ENCODE data around the gene TENT5C. TPM values are rescaled to one million over a fixed set of nuclear protein-coding genes. Genes with fewer than 3 reads are reported as not detected.

The TENT5C gene
- total and polyA plus RNA-seq, 9 of the 15 experiments (the other 6 are each of a cell fraction or from before 2014, with no cell fraction given): 1.8 to 7.7 (median 4.0) TPM

DNA sequence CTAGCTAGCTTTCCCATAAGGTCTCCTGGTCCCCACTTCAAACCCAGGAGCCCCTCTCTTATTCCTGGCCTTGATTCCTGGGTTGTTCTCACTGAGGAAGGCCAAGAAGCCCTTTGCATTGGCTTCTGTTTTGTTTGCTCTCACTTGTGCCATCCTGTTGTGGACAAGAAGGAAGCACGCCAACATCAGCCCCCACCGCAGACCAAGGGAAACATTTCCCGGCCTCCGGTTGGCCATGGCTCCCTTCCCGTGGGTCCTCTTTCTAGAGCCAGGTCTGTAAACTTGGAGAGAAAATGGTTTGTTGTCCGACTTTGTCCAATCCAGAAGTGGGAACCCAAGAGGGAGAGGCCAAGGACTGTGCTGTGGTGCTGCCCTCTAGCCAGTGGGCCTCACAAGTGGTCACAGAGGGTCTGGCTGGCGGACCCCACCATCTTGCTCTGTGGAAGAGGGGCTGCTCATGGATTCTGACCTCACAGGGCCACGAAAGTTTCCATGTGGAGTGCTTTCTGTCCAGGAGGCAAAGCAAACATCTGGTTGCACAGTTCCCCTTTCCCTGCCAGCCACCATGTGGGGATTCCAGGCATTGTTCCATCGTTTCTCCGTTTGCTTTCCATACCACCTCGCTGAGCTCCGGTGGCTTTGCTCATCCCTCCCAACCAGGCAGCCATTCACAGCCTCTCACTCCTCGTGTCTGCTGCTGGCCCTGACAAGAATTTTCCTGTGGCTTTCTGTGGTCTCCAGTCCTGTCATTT is 18.9 kb upstream of the TENT5C start:
- Histone ChIP-seq H3K36me3 (ENCODE audit: control insufficient read depth, insufficient read depth, low read length) (no peaks in the 10 kb centered on the region), H3K27ac (ENCODE audit: extremely low read depth, low read depth, low read length) (no peak overlapping the region), H3K4me1 (replicated peaks in 1 of 2; ENCODE audit: control insufficient read depth in 2 of 2, insufficient read depth in 2 of 2, low read length in 2 of 2) (peaks cover 6 to 8% of the 10 kb centered on the region in 2 experiments; a peak in 3 of 5 replicates), H3K9me1 (ENCODE audit: control insufficient read depth, insufficient read depth, low read length) (no peaks in the 10 kb centered on the region), H2AFZ (ENCODE audit: low read depth, low read length) (peak overlapping the region; percentile 45), H3K9me3 (replicated peaks; ENCODE audit: control insufficient read depth, insufficient read depth, low read depth, low read length) (no peaks in the 10 kb centered on the region; the same call in 1 of the 2 replicates), H3K4me3 (no peak overlapping the region), H4K20me1 (replicated peaks; ENCODE audit: control insufficient read depth, insufficient read depth, low read length) (no peaks in the 10 kb centered on the region), H3K4me2 (ENCODE audit: insufficient read depth, low read length) (no peak overlapping the region), H3K9ac (ENCODE audit: insufficient read depth in 1 of 2, low read depth in 2 of 2, low read length in 2 of 2) (peak overlapping the region in 1 of 2 experiments; percentile 4; a peak in 1 of 4 replicates), H3K79me2 (ENCODE audit: control insufficient read depth, insufficient read depth, low read length) (no peaks in the 10 kb centered on the region), H3K27me3 (ENCODE audit: control insufficient read depth in 2 of 2, insufficient read depth in 2 of 2, low read length in 2 of 2) (no peaks in the 10 kb centered on the region)
- CTCF ChIA-PET (ENCODE audit: low intra/inter-chr PET ratio): no interaction called here
- 42% methylated on average over 13 of the region's 13 CpGs for WGBS (ENCODE audit: insufficient coverage, low coverage, missing lambda C conversion rate)
- intact Hi-C loops (cut with micrococcal nuclease) (no loop called here), in situ Hi-C loops (cut with MboI) (no loop called here)
- DNase-seq (ENCODE audit: extremely low read depth in 1 of 4, low spot score in 3 of 4) (no peak), ATAC-seq (peak; percentile 27; the same call in 2 of the 3 replicates), FAIRE-seq (no peak)
- no TSS peak for BruUV-seq (replicated peaks)
- POLR2A ChIA-PET: interaction anchor here (0.6 to 1.8 kb wide), 3 partner anchors 21 to 1104 kb away, joined by 3 read pairs; no protein-coding TSS in a partner anchor
- TF ChIP-seq CBX8 (IDR thresholded peaks at IDR 0.05; ENCODE audit: borderline replicate concordance, extremely low read depth, low read depth, low read length, poor library complexity, severe bottlenecking) (no peak), SREBF1 (IDR thresholded peaks at IDR 0.05; ENCODE audit: borderline replicate concordance, low read depth, low read length) (no peak), FUS (optimal IDR thresholded peaks at IDR 0.05; ENCODE audit: low read depth, low read length) (no peak), MAZ (CRISPR knock-in tag; conservative IDR thresholded peaks at IDR 0.05 in 1 of 2, IDR thresholded peaks at IDR 0.05 in 1 of 2) (no peak), ZNF347 (CRISPR knock-in tag; IDR thresholded peaks at IDR 0.05; ENCODE audit: low read depth) (no peak), SIN3A (IDR thresholded peaks at IDR 0.05; ENCODE audit: borderline replicate concordance in 2 of 2, control insufficient read depth in 1 of 2, low read depth in 2 of 2, low read length in 2 of 2) (no peak), NELFE (IDR thresholded peaks at IDR 0.05; ENCODE audit: insufficient read depth, insufficient read length) (no peak), IRF2 (CRISPR knock-in tag; IDR thresholded peaks at IDR 0.05) (no peak), SPI1 (IDR thresholded peaks at IDR 0.05; ENCODE audit: borderline replicate concordance, low read depth, low read length) (peak; percentile 64), CBFB (CRISPR knock-in tag; IDR thresholded peaks at IDR 0.05) (no peak)
- TF ChIP-seq, protein P1, sequence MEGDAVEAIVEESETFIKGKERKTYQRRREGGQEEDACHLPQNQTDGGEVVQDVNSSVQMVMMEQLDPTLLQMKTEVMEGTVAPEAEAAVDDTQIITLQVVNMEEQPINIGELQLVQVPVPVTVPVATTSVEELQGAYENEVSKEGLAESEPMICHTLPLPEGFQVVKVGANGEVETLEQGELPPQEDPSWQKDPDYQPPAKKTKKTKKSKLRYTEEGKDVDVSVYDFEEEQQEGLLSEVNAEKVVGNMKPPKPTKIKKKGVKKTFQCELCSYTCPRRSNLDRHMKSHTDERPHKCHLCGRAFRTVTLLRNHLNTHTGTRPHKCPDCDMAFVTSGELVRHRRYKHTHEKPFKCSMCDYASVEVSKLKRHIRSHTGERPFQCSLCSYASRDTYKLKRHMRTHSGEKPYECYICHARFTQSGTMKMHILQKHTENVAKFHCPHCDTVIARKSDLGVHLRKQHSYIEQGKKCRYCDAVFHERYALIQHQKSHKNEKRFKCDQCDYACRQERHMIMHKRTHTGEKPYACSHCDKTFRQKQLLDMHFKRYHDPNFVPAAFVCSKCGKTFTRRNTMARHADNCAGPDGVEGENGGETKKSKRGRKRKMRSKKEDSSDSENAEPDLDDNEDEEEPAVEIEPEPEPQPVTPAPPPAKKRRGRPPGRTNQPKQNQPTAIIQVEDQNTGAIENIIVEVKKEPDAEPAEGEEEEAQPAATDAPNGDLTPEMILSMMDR (IDR thresholded peaks at IDR 0.05 in 2 of 3, conservative IDR thresholded peaks at IDR 0.05 in 1 of 3; ENCODE audit: insufficient read depth in 2 of 3, low read depth in 1 of 3, low read length in 3 of 3): peak in 2 of 3 experiments; percentile 15 to 28; a peak in 3 of 6 replicates
- TF ChIP-seq, protein P2, sequence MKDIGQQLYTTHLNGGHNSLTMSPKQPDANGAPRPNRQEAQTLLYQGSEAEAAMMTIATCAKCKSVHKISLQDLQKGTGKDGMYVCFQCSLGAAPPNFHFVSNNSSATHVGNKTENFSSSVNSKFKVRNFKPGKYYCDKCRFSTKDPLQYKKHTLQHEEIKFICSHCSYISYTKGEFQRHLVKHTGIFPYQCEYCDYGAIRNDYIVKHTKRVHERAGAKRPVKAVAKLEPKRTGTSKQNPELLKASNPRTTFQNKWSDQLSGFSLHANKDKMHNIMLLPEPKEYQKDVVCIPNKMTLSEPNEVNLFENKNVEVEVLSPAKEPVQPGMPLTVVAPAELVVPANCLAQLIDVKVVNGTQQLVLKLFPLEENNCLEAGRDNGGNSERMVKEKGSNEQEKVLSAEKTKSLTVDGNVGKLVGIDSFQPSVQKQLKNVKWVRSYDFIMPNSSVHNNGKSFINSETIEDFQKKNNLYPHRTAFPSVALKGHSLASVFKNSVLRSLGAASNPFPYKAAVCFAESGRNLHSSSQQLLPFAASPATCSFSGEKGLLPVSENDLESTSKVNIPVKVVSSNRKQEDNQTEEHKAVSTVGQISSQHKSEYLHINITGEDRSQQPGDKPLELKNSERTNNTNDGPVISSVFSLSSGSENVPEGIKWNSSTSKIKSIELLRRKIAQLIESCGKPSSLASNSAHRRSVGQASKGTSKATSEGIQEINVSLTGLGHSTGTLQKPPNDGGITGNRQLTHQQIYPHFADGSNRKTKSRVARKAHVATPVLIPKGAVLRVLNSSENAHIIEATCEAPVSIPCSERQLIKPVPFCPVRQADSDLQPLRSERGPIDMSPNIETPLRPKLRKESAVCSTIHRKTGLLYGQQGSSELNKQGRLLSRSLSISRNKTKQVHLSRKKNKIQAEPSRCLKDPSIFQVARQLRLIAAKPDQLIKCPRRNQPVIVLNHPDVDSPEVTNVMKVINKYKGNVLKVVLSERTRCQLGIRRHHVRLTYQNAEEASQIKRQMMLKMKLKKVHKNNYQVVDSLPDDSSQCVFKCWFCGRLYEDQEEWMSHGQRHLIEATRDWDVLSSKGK (CRISPR knock-in tag; IDR thresholded peaks at IDR 0.05): no peak
- TF ChIP-seq, protein P3, sequence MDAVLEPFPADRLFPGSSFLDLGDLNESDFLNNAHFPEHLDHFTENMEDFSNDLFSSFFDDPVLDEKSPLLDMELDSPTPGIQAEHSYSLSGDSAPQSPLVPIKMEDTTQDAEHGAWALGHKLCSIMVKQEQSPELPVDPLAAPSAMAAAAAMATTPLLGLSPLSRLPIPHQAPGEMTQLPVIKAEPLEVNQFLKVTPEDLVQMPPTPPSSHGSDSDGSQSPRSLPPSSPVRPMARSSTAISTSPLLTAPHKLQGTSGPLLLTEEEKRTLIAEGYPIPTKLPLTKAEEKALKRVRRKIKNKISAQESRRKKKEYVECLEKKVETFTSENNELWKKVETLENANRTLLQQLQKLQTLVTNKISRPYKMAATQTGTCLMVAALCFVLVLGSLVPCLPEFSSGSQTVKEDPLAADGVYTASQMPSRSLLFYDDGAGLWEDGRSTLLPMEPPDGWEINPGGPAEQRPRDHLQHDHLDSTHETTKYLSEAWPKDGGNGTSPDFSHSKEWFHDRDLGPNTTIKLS (IDR thresholded peaks at IDR 0.05; ENCODE audit: borderline replicate concordance, low read depth): no peak

All from K562 (cell line).